Ovary (tissue), 3 donors: Measurements from ENCODE around the gene CNDP1.

ENCODE experiments used
- POLR2A ChIP-seq: fragments of 450-650 bp; IDR thresholded peaks from one replicate; pipeline ENCODE4 v1.6.1; 2017; ENCODE audit warnings: antibody characterized with exemption, mild to moderate bottlenecking, moderate library complexity
- TF ChIP-seq, protein P1 (sequence below), 3 donors: fragments of 450-650 bp in 2 of 3; fragments of 200-600 bp in 1 of 3; IDR thresholded peaks; one replicate each; pipeline versions ENCODE4 v1.5.1 to v1.8.0; 2016 to 2022; ENCODE audit warnings: antibody characterized with exemption in 3 of 3, mild to moderate bottlenecking in 1 of 3
- donor health status: DM: no; HTN: no; CAD: no.

GRCh38 chr18:74488354-74488753, 45.9 kb upstream of the CNDP1 start:
- TF ChIP-seq, protein P1, sequence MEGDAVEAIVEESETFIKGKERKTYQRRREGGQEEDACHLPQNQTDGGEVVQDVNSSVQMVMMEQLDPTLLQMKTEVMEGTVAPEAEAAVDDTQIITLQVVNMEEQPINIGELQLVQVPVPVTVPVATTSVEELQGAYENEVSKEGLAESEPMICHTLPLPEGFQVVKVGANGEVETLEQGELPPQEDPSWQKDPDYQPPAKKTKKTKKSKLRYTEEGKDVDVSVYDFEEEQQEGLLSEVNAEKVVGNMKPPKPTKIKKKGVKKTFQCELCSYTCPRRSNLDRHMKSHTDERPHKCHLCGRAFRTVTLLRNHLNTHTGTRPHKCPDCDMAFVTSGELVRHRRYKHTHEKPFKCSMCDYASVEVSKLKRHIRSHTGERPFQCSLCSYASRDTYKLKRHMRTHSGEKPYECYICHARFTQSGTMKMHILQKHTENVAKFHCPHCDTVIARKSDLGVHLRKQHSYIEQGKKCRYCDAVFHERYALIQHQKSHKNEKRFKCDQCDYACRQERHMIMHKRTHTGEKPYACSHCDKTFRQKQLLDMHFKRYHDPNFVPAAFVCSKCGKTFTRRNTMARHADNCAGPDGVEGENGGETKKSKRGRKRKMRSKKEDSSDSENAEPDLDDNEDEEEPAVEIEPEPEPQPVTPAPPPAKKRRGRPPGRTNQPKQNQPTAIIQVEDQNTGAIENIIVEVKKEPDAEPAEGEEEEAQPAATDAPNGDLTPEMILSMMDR (IDR thresholded peaks at IDR 0.05): no peak
- no peak for TF ChIP-seq POLR2A
